Activated T-helper 9 cell treated with anti-CD3 and anti-CD28 coated beads, Interleukin-2, amount 50 U/mL, for 16 hours (primary cell): ENCODE data around the gene CCDC51.

Experiments
- DNase-seq: peaks from one replicate; pipeline ENCODE4 v3.0.0-alpha.2; 2020; ENCODE audit warnings: low read depth

CCDC51 gene

DNA sequence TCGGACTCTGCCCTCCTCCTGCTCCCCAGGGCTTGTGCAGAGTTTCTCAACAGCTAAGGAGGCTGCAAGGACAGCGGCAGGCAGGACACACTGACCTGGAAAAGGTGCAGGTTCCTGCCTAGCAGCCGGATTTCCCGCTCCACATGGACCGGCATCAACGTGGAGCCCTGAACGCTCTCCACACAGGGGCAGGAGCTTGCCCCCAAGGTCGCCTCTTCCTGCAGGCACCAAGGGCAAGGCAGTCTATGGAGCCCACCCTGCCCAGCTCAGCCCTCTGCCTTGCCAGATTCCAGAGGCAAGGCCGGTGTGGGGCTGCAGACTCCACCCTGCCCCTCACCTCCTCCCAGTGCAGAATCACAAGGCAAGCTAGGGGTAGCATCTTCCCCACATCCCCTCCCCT is 20.8 kb downstream of the CCDC51 start:
- DNase-seq = no peak

DNA sequence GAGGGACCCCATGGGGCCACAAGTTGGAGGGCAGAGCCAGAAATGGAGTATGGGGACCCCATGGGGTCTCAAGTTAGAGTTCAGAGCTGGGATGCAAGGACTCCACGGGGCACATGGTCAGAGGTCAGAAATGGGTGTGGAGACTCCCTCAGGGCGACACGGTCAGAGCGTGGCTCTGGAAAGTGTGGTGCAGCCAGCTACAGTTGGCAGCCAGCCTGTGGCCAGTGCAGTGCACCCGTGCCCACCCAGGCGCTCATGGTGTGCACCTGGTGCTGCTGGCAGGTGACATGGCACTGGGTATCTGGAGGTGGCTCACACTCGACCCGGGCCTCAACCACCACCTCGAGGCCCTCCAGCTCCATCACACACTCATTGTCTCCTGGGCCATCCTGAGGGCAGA is 21.3 kb downstream of the CCDC51 start:
- no peak for DNase-seq

- DNase-seq = no peak
Measured at GRCh38 chr3:48418140-48418539, 21.8 kb downstream of the CCDC51 start.

DNA sequence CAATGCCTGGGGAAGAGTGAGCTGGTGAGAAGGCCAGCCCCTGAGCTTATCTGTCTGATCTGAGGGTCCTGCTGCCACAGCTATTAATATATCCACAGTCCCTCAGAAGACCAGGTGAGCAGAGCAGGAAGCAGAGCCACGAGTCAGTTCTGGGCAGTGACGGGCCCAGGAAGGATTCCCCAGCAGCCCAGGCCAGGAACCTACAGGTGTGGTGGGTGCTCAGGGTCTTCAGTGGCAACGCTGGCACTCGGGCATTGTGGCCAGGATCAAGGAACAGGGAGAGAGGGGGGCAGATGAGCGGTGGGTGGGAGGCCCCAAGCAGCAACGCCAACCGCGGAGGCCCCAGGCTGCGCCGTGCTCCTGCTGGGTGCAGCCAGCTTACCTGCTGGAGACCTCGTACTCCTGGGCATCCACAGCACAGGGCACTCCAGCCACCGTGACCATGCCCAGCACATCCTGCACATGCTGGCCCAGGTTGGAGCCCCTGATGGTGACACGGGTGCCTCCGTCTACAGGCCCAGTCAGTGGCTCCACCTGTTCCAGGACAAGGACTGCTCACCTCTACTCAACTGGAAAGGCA is 22.3 kb downstream of the CCDC51 start:
- DNase-seq = no peak

DNA sequence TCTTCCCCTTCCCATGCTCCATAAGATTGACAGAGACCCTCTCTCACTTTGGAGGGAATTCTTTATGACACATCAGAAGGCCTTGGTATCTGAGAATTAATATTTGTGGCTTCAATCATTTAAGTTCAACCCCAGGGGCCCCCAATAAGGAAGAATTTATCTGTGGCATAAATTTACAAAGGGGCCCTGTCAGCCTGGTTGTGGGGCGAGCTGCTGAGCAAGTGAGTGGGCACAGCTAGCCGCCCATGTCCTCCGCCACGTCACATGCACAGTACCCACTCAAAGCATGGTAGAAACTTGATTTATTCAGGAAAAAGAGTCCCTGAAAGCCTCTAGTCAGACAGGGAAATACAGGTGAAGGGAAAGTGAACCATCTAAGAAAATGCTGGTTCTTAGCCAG is 23.4 kb downstream of the CCDC51 start:
- no peak for DNase-seq

DNA sequence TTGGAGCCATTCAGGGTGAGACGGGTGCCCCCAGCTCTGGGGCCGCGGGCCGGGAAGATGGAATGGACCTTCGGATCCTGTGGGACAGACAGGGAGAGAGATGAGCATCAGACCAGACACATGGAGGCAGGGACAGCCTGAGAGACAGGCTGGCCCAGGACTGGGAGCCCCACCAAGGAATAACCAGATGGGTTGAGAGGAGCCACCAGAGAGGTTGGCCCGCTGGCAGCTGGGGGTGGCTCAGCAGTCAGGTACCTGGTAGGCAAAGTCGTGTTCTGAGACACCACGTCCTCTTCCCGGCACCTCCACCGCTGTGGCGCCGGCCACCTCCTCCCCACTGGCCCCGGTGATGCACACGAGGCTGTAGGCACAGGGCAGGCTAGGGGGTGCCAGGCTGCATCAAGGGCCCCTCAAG is 23.8 kb downstream of the CCDC51 start:
- no peak for DNase-seq

GRCh38 chr3:48415251-48415953 is 24.5 kb downstream of the CCDC51 start:
- no peak for DNase-seq

DNA sequence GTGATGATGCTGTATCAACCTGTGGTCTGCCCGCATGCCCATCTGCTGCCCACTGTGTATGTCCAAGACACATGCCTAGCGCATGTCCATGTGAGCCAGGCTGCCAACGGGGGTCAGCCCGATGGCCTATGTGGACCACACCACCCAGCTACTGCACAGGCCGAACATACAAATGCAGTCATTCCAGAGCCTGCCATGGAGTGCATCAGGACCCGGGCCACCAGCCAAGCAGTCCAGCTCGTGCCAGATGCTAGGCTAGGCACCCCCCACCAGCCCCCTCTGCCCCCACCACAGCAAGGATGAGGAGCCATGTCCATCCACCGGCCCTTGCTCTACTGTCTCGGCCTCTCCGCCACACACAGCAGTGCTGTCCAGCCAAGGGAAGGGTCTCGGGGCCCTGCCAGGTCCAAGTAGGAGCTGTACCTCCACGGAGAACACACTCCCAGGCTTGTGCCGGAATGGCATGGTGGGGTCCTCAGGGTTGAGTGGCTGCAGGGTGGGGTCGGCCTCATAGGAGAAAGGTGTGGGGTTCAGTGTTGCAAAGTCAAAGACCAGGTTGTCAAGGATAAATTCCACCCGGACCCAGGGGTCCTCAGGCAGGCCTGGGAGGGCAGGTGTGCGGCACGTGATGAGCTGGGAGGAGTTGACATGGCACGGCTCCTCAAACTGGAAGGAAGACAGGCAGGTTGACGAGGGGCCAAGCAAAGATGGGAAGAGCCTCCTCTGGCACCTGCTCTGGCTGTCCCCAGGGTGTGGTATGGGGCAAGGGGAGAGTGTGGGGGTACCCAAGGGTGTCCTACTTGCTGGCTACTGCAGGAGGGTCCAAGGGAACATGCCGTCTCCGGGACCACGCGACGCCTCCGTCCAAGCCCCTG is 25.3 kb downstream of the CCDC51 start:
- DNase-seq = no peak

DNA sequence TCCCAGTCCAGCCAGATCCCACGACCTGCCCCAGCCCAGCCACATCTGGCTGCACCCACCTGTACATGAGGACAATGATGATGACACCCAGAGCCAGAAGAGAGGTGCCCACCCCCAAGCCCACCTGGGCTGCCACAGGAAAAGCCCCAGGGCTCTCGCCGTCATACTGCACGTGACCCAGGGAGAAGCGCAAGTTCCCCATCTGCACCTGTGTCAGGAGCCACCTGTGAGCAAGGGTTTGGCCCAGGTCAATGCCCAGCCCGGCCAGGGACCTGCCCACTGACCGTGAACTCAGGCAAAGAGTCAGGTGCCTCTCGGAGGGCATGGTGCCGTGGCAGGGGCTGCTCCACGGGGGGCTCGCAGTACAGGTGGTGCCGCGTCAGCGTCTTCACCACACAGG is 26.3 kb downstream of the CCDC51 start:
- DNase-seq = no peak

- DNase-seq = no peak
Measured at GRCh38 chr3:48413086-48413485, 26.8 kb downstream of the CCDC51 start.

GRCh38 chr3:48412375-48413001 is 27.4 kb downstream of the CCDC51 start:
- DNase-seq = no peak

GRCh38 chr3:48411606-48412374 is 28.1 kb downstream of the CCDC51 start:
- no peak for DNase-seq

GRCh38 chr3:48411041-48411588 is 28.8 kb downstream of the CCDC51 start:
- no peak for DNase-seq

DNA sequence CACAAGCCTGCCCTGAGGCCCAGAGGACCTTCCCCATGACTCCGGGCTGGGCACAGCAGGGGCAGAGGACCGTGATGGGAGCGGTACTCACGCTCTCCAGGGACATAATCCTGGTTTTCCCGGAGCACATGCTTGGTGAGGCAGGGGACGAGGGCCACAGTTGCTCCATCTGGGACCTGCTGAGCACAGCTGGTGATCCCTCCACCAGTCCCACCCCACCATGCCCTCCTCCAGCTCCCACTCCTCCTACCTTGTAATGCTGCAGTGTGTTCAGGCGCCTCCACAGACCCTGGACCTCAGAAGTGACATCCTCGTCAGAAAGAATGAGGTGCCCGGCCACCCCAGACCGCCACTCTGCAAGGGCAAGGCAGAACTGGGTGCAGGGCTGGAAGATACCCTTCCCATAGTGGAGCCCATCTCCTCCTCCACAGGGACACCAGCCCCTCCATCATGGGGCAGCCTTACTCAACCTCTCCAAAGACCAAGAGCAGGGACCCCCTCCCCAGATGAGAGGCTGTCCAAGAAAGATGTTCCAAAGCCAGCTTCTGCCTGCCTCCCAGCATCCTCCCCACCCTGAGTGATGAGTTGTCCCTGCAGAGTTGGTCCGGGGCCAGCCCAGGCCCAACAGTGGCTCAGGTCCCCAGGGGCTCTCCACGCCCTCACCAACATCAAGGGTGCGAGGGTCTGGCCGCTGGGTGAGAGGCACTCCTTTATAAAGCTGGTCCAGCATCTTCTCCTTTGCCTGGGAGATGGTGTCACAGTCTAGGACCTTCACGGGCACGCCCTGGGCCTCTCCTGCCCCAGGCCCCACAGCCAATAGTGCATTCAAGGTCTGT is 29.5 kb downstream of the CCDC51 start:
- no peak for DNase-seq

GRCh38 chr3:48409291-48410201 is 30.4 kb downstream of the CCDC51 start:
- no peak for DNase-seq

- no peak for DNase-seq
Measured at GRCh38 chr3:48408823-48409281, 31.1 kb downstream of the CCDC51 start.

GRCh38 chr3:48407542-48408099 is 32.3 kb downstream of the CCDC51 start:
- no peak for DNase-seq

DNA sequence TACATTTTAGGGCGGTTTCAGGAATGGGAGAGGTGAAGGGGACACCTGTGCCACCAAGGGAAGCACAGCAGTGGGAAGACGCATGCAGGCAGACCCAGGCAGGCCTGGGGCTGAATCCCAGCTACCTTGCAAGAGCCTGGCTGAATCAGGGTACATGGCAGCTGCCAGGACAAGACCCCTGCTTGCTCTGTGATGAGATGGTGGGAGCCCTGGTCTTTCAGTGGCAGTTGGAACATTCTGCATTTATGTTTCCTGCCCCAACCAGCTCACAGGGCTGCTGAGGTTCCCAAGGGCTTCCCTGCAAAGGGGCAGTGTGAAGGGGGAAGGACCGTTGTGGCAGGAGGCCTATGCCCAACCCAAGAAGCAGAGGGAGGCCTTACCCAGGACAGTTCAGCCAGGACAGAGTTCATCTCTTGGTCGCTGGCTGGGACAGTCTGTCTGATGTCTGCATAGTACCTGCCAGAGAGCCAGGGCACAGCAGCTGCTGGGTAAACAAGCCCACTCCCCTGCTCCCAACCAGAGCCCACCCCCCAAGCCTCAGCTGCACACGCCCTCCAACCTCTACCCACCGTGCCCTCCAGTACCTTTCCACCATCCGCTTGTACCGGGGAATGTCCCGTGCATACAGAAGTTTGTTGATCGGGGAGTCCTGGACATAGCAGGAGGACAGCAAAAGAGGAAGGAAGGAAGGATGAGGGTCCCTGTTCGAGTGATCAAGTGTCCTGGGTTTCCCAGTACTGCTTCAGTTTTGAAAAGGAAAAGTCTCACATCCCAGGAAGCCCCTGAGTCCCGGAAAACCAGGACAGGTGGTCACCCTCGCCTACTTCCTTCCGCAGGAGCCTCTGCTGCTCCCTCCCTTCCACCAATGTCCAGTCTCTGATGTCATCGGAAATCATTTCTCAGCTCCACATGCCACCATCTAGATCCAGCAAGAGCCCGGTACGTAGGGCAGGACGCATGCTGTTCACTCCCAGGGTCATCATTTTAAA is 33.2 kb downstream of the CCDC51 start:
- no peak for DNase-seq
